Measurements from ENCODE around the gene NRG2. TPM values are rescaled to one million over a fixed set of nuclear protein-coding genes. Genes with fewer than 3 reads are reported as not detected.

The NRG2 gene
- total RNA-seq, 1 experiment from 2014 or later = 0.91 TPM

DNA sequence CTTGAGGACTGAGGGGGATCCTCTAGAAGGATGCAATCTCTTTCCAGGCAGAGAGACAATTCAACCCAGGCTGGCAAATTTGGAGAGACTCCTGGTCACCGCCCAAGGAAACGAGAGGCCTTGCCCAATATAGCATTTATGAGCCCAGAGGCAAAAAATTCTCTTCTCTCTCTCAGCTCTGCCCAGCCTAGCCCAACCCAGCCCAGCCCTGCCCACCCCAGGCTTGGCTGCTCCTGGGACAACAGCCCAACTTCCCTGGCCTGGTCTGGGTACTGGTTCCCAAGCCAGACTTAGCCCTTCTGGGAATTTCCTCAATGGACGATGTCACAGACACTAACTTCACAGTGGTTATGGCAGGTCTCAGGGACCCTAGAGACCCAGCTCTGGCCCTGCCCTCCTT is 130.9 kb downstream of the NRG2 start:
- TF ChIP-seq EGR1 (IDR thresholded peaks at IDR 0.05; ENCODE audit: low read depth) = no peak
- TF ChIP-seq ELF1 (IDR thresholded peaks at IDR 0.05; ENCODE audit: borderline replicate concordance, low read depth) = no peak
- TF ChIP-seq SRF (IDR thresholded peaks at IDR 0.05; ENCODE audit: low read depth) = no peak
- TF ChIP-seq REST (IDR thresholded peaks at IDR 0.05; ENCODE audit: low read depth) = no peak
- TF ChIP-seq YY1 (IDR thresholded peaks at IDR 0.05; ENCODE audit: extremely low read depth, insufficient replicate concordance, low read depth, low read length) = no peak
- no peak for TF ChIP-seq EZH2phosphoT487 (IDR thresholded peaks at IDR 0.05; ENCODE audit: borderline replicate concordance)
- no peak for TF ChIP-seq ZFX (IDR thresholded peaks at IDR 0.05)
- no peak for TF ChIP-seq JUND (IDR thresholded peaks at IDR 0.05)
- no peak for TF ChIP-seq ATF3 (IDR thresholded peaks at IDR 0.05)
- TF ChIP-seq EZH2 (IDR thresholded peaks at IDR 0.05) = no peak
- TF ChIP-seq ZNF274 (IDR thresholded peaks at IDR 0.05; ENCODE audit: low read depth, low read length) = no peak
- TF ChIP-seq FOSL1 (IDR thresholded peaks at IDR 0.05; ENCODE audit: low read depth) = no peak
- TF ChIP-seq SIN3A (IDR thresholded peaks at IDR 0.05; ENCODE audit: low read depth) = no peak
- no peak for TF ChIP-seq SP1 (IDR thresholded peaks at IDR 0.05; ENCODE audit: low read depth)
- no peak for TF ChIP-seq CTCF (IDR thresholded peaks at IDR 0.05 in 2 of 3, conservative IDR thresholded peaks at IDR 0.05 in 1 of 3; ENCODE audit: borderline replicate concordance in 1 of 3, insufficient read depth in 1 of 3, low read depth in 2 of 3, low read length in 2 of 3)
- no peak overlapping the region for H3K4me2 ChIP-seq (ENCODE audit: low read length)
- ChIA-PET CTCF (no interaction called here), RAD21 (ENCODE audit: low non-redundant PET in 1 of 2, low total read pairs in 2 of 2, uncharacterized antibody in 2 of 2, unreplicated experiment in 2 of 2) (no interaction called here), POLR2A (no interaction called here)
- no peak overlapping the region for H3K9ac ChIP-seq (ENCODE audit: low read length)
- no peaks in the 10 kb centered on the region for H3K9me3 ChIP-seq (ENCODE audit: control insufficient read depth in 1 of 2, insufficient read depth in 1 of 2, low read depth in 1 of 2, low read length in 2 of 2)
- H3K4me3 ChIP-seq (replicated peaks in 1 of 2; ENCODE audit: low read depth in 1 of 2, low read length in 2 of 2) = no peak overlapping the region
- no peak for DNase-seq (ENCODE audit: low read depth, low spot score)
- H3K79me2 ChIP-seq (ENCODE audit: insufficient read depth, low read length) = no peaks in the 10 kb centered on the region
- intact Hi-C loops (cut with micrococcal nuclease) = no loop called here
- ATAC-seq = no peak
- no peaks in the 10 kb centered on the region for H3K4me1 ChIP-seq (ENCODE audit: control insufficient read depth in 1 of 2, insufficient read depth in 2 of 2, low read length in 2 of 2)
- H4K20me1 ChIP-seq (ENCODE audit: insufficient read depth) = no peaks in the 10 kb centered on the region
- H3K36me3 ChIP-seq (ENCODE audit: control insufficient read depth in 1 of 2, insufficient read depth in 2 of 2, low read length in 2 of 2) = no peaks in the 10 kb centered on the region
- peaks cover 8% of the 10 kb centered on the region; the same call in 1 of the 2 replicates for H3K27me3 ChIP-seq (ENCODE audit: insufficient read depth, low read length)
- no peak overlapping the region for H2AFZ ChIP-seq (ENCODE audit: low read depth, low read length, poor library complexity, severe bottlenecking)
- no peaks in the 10 kb centered on the region for H3K9me2 ChIP-seq (ENCODE audit: insufficient read depth)
- no peak overlapping the region for H3K27ac ChIP-seq (ENCODE audit: low read depth, low read length)
- no TSS peak for BruUV-seq (replicated peaks)
